Upper lobe of left lung (tissue), 6 donors: ENCODE measurements around the gene CHCHD6. TPM values are rescaled to one million over a fixed set of nuclear protein-coding genes. Genes with fewer than 3 reads are reported as not detected.

ENCODE experiments used
- ATAC-seq, 2 donors: fragments of 200-7000 bp; cut with Tn5 transposase; one replicate each; pipeline ENCODE4 v1.9.1; 2022; ENCODE audit warnings: mild to moderate bottlenecking in 2 of 2, moderate library complexity in 2 of 2; ENCODE audit not compliant: low FRiP score in 2 of 2
- DNase-seq, 2 donors: peaks; one replicate each; pipeline ENCODE4 v3.0.0-alpha.2; 2019 to 2020
- H3K27ac ChIP-seq, 4 donors: fragments of 200-600 bp; sonication (generic); one replicate each; pipeline ENCODE4 v1.5.1; 2016 to 2019
- H3K27me3 ChIP-seq, 4 donors: fragments of 200-600 bp; sonication (generic); one replicate each; pipeline ENCODE4 v1.5.1; 2017 to 2019
- H3K36me3 ChIP-seq, 4 donors: fragments of 200-600 bp; sonication (generic); one replicate each; pipeline ENCODE4 v1.5.1; 2016 to 2019
- H3K4me1 ChIP-seq, 4 donors: fragments of 200-600 bp; sonication (generic); one replicate each; pipeline ENCODE4 v1.5.1; 2018 to 2019
- H3K4me3 ChIP-seq, 4 donors: fragments of 200-600 bp; sonication (generic); one replicate each; pipeline ENCODE4 v1.5.1; 2017 to 2019; ENCODE audit warnings: mild to moderate bottlenecking in 2 of 4, moderate library complexity in 1 of 4
- H3K9me3 ChIP-seq, 4 donors: fragments of 200-600 bp; sonication (generic); one replicate each; pipeline ENCODE4 v1.5.1; 2018 to 2019
- EP300 ChIP-seq, 4 donors: sonication (generic); formaldehyde crosslinking; IDR thresholded peaks; one replicate each; pipeline ENCODE4 v1.5.1; 2017; ENCODE audit warnings: antibody characterized with exemption in 4 of 4, control low read depth in 2 of 4
- POLR2A ChIP-seq, 4 donors: fragments of 450-650 bp; IDR thresholded peaks; one replicate each; pipeline ENCODE4 v1.5.1; 2016 to 2017; ENCODE audit warnings: antibody characterized with exemption in 4 of 4, mild to moderate bottlenecking in 2 of 4
- POLR2AphosphoS5 ChIP-seq, 2 donors: sonication (generic); formaldehyde crosslinking; IDR thresholded peaks; one replicate each; pipeline ENCODE4 v1.5.1; 2017; ENCODE audit warnings: antibody characterized with exemption in 2 of 2
- WGBS, 2 donors: methylation state at CpG; one replicate each; pipeline ENCODE4 v1.1.5; 2017 to 2018; 5-methylcytosine and 5-hydroxymethylcytosine counted together
- total RNA-seq, 6 donors: library from RNA; depleted of rRNA in 4 of 6; stranded (reverse); fragments of >200 nt in 4 of 6; gene quantifications; one replicate each; pipeline versions ENCODE4 v1.1.0 to v1.2.1, GENCODE V29; 2016 to 2021
- TF ChIP-seq, protein P1 (sequence below), 6 experiments: fragments of 450-650 bp in 4 of 6; fragments of 200-600 bp in 2 of 6; sonication (generic) in 2 of 6; IDR thresholded peaks; one replicate each; pipeline ENCODE4 v1.5.1; 2016 to 2019; ENCODE audit warnings: antibody characterized with exemption in 6 of 6
- donor health status: DM: no; HTN: no; CAD: no; lungs with moderate emphysema.
- donor health status: DM: no; HTN: yes; CAD: no; lungs with severe emphysema.

CHCHD6 gene
- total RNA-seq, 6 donors from 2014 or later: 16.6 to 35.6 (median 21.8) TPM

DNA sequence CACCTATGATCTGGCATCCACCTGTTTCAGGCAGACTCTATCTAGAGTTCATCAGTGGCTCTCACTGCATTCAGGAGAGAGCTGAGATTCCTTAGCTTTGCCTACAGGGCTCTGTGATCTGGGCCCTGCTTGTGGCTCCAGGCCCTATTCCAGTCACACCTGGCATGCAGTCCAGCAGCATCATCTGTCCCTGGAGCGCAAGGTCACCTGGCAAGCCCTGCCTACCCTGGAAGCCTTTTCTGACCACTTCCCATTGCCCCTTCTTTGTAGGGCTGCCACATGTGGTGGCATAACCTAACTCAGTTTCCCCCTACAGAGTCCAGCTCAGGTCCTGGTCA lies 163.8 kb downstream of the CHCHD6 start:
- WGBS, 2 donors: 92% methylated on average over 1 of the region's 1 CpG; no CpG with 5 or more reads in 1 of the 2 donors
- DNase-seq: no peak

DNA sequence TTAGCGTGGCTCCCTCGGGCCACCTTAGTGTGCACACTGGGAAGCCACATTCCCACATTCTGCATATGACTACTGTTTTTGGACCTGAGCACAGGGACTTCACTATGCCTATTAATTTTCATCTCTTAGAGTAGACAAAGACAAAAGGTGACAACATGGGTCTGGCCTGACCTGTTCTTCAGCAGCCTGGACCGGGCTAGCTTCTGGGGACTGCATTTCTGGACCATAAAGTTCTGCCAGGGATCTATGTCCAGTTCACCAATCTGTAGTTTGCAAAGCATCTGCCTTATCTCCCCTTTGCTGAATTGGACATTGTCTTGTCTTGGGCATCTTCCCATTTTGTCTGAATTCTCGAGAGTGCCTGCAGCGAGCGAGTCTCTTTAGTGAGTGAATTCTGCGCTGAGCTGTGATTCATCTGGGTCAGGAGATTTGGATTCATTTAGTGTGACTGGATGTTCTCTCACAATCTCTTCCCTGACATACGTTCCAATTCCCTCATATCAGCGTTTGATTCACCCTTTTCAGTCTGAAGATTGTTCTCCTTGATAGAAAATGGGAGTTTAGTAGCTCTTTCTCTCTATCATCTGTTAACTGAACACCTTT lies 166.7 kb downstream of the CHCHD6 start:
- H3K27me3 ChIP-seq: no peaks in the 10 kb centered on the region
- ATAC-seq (peak in 1 of 2 donors; percentile 73), DNase-seq (no peak)
- 94 to 98% methylated on average over 9 of the region's 9 CpGs for WGBS, 2 donors
- no peaks in the 10 kb centered on the region for H3K9me3 ChIP-seq
- no peak overlapping the region for H3K27ac ChIP-seq
- no peak overlapping the region for H3K4me3 ChIP-seq
- no peaks in the 10 kb centered on the region for H3K4me1 ChIP-seq
- TF ChIP-seq, protein P1, sequence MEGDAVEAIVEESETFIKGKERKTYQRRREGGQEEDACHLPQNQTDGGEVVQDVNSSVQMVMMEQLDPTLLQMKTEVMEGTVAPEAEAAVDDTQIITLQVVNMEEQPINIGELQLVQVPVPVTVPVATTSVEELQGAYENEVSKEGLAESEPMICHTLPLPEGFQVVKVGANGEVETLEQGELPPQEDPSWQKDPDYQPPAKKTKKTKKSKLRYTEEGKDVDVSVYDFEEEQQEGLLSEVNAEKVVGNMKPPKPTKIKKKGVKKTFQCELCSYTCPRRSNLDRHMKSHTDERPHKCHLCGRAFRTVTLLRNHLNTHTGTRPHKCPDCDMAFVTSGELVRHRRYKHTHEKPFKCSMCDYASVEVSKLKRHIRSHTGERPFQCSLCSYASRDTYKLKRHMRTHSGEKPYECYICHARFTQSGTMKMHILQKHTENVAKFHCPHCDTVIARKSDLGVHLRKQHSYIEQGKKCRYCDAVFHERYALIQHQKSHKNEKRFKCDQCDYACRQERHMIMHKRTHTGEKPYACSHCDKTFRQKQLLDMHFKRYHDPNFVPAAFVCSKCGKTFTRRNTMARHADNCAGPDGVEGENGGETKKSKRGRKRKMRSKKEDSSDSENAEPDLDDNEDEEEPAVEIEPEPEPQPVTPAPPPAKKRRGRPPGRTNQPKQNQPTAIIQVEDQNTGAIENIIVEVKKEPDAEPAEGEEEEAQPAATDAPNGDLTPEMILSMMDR (IDR thresholded peaks at IDR 0.05): no peak
- no peak for TF ChIP-seq POLR2AphosphoS5 (IDR thresholded peaks at IDR 0.05)
- no peak for TF ChIP-seq EP300 (IDR thresholded peaks at IDR 0.05)
- TF ChIP-seq POLR2A (IDR thresholded peaks at IDR 0.05): no peak
- H3K36me3 ChIP-seq: no peaks in the 10 kb centered on the region

More for the DNA sequence above, 163.8 kb downstream of the CHCHD6 start:
- Histone ChIP-seq H3K4me3 (no peak overlapping the region), H3K27me3 (no peaks in the 10 kb centered on the region), H3K4me1 (no peaks in the 10 kb centered on the region), H3K9me3 (no peaks in the 10 kb centered on the region), H3K36me3 (no peaks in the 10 kb centered on the region), H3K27ac (no peak overlapping the region)
- ATAC-seq: no peak
- no peak for TF ChIP-seq POLR2AphosphoS5 (IDR thresholded peaks at IDR 0.05)
- TF ChIP-seq POLR2A (IDR thresholded peaks at IDR 0.05): no peak
- TF ChIP-seq, protein P1 (IDR thresholded peaks at IDR 0.05): no peak
- TF ChIP-seq EP300 (IDR thresholded peaks at IDR 0.05): no peak

DNA sequence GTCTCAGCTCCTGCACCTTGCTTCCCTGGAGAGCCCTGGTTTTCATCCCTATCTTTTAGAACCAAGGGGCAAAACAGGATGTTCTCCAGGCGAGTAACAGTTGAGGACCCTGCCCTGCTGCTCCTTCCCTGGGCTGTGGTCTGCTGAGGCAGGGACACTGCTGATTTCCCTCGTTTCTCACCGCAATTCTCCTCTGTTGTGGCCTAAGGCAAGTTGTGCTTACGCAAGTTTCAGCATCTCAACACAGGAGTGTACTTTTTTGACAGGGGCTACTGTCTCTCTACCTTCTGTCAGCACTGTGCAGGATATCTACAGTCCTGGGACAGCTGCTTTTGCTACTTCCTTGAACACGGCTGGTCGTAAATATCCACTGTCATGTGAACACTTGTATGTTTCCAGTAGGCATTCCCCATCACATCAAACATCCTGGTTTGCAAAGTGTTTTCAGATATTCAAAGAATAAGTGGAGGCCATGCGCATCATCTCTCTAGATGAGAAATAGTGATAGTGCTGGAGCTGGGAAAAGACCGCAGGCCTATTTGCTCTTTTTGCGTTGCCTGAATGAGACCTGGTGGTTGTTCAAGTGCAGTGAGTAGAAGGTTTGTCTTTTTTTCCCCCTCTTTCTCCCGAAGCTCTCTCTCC lies 168.8 kb downstream of the CHCHD6 start:
- no peak for ATAC-seq
- no peak overlapping the region for H3K4me3 ChIP-seq
- TF ChIP-seq POLR2AphosphoS5 (IDR thresholded peaks at IDR 0.05): no peak
- no peak for TF ChIP-seq EP300 (IDR thresholded peaks at IDR 0.05)
- no peak for TF ChIP-seq POLR2A (IDR thresholded peaks at IDR 0.05)
- TF ChIP-seq, protein P1 (IDR thresholded peaks at IDR 0.05): no peak
- WGBS, 2 donors: 86 to 88% methylated on average over 10 of the region's 10 CpGs
- no peak overlapping the region for H3K27ac ChIP-seq
- no peaks in the 10 kb centered on the region for H3K36me3 ChIP-seq
- DNase-seq: no peak
- H3K4me1 ChIP-seq: no peaks in the 10 kb centered on the region
- no peaks in the 10 kb centered on the region for H3K9me3 ChIP-seq
- H3K27me3 ChIP-seq: no peaks in the 10 kb centered on the region

DNA sequence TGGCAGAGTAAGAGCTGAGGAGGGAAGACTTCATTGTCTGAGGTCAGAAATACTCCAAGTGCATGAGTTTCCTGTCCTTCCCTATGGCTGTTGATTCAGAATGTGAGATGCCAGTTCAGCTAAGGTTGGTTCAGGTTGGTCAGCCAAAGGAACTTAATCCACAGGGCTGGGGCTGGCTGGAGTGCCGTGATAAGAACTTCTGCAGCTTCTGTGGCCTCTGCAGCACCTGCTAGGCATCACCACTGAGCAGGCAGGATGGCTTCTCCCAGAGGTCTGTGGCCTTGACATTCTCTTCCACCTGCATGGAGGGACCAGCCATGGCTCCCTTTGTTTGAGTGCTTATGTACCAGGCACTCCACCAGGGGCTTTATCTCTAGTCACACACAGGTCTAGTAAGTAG lies 169.4 kb downstream of the CHCHD6 start:
- Histone ChIP-seq H3K4me1 (no peaks in the 10 kb centered on the region), H3K27me3 (no peaks in the 10 kb centered on the region), H3K4me3 (no peak overlapping the region), H3K27ac (no peak overlapping the region), H3K9me3 (no peaks in the 10 kb centered on the region), H3K36me3 (no peaks in the 10 kb centered on the region)
- no peak for ATAC-seq
- 100% methylated on average over 1 of the region's 1 CpG for WGBS, 2 donors
- no peak for TF ChIP-seq POLR2A (IDR thresholded peaks at IDR 0.05)
- TF ChIP-seq, protein P1 (IDR thresholded peaks at IDR 0.05): no peak
- TF ChIP-seq EP300 (IDR thresholded peaks at IDR 0.05): no peak
- TF ChIP-seq POLR2AphosphoS5 (IDR thresholded peaks at IDR 0.05): no peak
- DNase-seq: no peak

DNA sequence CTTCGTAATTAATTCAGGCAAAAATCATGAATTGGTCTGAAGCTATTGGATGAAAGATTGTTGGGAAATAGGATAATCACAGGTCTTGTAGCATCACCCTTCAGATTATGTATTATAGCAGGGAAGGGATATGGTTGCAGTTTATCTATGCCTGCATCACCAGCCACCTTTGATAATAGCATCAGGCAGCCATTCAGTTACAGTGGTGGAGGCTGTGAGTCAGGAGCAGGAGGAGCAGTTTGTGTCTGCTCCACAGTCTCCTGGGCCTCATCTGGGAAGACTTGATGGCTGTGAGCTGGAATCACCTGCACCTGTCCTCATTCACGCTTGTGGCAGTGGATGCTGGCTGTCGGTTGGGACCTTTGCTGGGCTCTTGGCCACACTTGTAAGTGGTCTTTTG lies 174.6 kb downstream of the CHCHD6 start:
- no peaks in the 10 kb centered on the region for H3K9me3 ChIP-seq
- no peak for ATAC-seq

More for the DNA sequence above, 174.6 kb downstream of the CHCHD6 start:
- no peak overlapping the region for H3K27ac ChIP-seq
- no peaks in the 10 kb centered on the region for H3K36me3 ChIP-seq
- no peaks in the 10 kb centered on the region for H3K4me1 ChIP-seq
- no peaks in the 10 kb centered on the region for H3K27me3 ChIP-seq
- WGBS, 2 donors: 97 to 99% methylated on average over 3 of the region's 3 CpGs
- TF ChIP-seq POLR2AphosphoS5 (IDR thresholded peaks at IDR 0.05): no peak
- no peak for TF ChIP-seq POLR2A (IDR thresholded peaks at IDR 0.05)
- no peak for TF ChIP-seq EP300 (IDR thresholded peaks at IDR 0.05)
- TF ChIP-seq, protein P1 (IDR thresholded peaks at IDR 0.05): no peak
- no peak overlapping the region for H3K4me3 ChIP-seq
- DNase-seq: no peak
